HG02870 (cell line): Measurements from ENCODE around the gene VPS39.

ENCODE experiments used
- ATAC-seq: cut with Tn5 transposase; IDR thresholded peaks from one replicate; pipeline ENCODE4 v1.9.1; 2021; ENCODE audit warnings: mild to moderate bottlenecking, moderate library complexity; ENCODE audit not compliant: unreplicated experiment

Gene VPS39

DNA sequence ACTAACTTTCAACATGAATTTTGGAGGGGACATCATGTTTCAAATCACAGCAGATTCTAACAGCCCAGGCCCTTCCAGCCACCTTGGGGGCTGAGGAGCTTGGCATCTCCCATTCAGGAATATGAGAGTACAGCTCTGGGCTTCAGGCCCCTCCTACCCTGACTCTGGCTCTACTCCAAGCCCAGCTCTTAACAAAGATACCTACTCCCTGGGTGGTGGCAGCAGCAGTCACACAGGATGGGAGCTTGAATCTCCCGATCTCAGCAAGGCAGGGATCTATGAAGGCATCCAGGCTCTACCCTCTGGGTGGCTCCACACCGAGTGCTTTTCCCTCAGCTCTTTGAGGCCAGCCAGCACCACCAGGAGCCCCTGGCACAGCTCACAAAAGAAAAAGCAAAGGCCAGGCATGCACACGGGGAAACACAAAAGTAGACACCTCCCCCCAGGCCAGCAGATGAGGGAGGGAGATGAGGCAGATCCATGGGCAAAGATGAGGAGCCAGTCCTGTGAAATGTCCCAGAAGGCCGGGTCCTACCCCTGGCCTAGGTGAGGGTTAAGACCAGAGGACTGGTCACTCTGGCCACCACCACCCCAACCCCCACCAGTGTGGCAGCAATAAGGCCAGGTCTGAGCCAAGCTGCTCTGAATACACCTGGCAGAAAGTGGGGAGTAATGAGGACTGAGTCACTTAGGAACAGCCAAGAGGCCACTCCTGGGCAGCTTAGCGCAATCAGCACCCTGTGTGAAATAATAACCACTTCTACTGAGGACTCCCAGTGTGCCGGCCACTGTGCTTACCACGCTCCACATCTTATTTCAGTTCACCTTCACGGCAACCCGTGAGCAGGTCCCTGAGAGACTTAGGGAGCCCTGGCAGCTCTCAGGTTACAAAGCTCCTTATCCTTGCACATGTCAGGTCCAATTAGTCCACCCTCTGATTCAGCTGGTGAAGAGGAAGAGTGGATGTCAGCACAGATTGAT is 76.0 kb downstream of the VPS39 start:
- no peak for ATAC-seq

DNA sequence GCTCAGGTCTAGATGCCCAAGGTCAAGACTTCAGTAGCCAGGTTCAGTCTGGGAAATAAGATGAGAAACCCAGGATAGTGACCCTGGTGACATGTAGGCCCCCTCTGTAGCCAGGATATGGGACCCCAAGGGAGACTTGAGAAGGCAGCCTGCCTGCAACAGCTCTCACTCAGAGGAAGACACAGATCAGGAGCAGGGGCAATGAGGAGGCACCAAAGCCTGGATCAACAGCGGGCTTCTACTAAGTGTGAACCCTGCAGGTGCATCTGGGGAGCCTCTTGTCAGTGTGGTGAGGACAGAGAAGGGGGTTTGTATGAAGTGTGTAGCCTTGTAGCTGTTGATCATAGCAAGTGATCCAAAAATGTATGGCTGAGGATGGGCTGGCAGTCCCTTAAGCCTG is 77.1 kb downstream of the VPS39 start:
- no peak for ATAC-seq

DNA sequence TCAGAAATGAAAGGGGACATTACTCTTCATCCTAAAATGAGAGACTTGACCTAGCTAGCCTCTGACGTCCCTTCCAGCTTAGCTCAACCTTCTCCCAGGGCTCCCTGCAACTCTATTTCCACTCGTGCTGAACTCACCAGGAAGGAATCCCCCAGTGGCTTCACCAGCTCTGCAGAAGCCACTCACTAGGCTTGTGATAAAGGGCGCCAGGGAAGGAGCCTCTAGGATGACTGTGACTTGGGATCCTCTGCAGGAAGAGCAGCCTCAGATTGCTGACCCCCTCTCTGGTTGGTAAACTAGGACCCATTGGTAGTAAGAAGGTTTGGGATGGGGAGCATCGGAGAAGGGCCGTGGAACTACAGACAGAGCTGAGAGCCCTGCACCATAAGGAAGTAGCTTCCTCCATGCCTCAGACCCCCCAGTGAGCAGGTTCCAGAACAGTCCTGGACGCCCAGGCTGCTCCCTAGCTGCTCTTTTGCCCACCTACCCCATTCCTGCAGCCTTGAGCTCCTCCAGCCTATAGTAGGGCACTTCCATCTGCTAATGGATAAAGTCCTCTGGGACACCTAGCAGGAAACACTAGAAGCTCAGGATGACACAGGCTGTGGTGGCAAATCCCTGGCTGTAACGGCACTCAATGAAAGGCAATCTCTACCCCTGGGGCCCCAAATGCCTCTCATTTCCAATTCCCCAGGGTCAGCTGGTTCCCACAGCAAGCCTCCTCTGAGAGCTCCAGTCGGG is 77.7 kb downstream of the VPS39 start:
- ATAC-seq, result no peak

DNA sequence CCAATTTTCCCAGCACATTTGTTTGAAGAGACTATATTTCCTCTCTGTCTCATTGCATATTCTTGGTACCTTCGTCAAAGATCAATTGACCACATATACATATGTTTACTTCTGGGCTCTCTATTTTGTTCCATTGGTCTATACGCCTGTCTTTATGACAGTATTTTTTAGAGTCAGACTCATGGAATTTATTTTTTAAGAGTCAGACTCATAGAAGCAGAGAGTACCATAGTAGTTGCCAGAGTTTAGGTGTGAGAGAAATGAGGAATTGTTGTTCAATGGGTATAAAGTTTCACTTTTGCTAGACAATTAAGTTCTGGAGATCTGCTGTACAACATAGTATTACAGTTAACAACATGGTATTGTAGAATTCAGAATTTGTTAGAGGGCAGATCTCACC is 78.7 kb downstream of the VPS39 start:
- ATAC-seq, result no peak

DNA sequence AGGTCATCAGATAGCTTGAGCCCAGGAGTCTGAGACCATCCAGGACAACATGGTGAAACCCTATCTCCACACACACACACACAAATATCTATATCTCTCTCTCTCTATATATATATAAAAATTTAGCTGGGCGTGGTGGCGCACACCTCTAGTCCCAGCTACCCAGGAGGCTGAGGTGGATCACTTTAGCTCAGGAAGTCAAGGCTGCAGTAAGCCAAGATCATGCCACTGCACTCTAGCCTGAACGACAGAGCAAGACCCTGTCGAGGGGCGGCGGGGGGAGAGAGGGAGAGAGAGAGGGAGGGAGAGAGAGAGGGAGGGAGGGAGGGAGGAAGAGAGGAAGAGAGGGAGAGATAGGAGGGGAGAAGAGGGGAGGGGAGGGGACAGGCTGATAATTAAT is 79.6 kb downstream of the VPS39 start:
- ATAC-seq, result no peak

DNA sequence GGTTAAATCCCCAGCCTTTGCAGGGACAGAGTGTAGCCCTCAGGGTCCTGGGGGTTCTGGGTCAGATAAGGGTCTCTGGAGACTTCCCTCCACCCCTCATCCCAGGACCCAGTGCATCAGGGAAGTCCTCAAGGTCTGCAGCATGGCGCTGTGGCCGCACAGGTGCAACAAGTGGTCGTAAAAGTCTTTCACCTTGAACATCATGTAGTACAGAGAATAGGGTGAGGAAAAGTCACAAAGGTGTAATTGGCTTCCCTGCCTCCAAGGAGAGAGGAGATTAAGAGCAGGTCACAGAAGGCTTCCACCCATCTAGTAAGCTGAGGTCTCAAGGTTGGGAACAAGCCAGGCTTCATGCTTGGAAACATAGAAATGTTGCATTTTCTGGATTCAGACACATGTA is 84.6 kb downstream of the VPS39 start:
- ATAC-seq, result no peak

DNA sequence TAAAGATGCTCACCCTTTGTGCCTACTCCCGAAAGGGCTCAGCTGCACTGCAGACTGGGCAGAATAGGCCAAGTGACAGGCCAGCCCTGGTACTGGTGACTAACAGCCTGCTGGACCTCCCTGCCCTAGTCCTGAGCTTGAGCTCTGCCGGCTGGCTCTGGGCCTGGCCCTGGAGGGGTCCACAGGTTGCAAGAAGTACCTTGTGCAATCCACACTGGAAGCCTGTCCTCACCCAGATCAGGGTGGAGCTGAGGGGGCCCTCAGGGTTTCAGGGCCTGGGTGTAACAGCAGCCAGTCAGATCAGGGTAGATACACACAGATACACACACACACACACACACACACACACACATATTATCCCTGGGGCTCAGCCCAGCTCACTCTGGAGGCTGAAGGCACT is 86.4 kb downstream of the VPS39 start:
- no peak for ATAC-seq

DNA sequence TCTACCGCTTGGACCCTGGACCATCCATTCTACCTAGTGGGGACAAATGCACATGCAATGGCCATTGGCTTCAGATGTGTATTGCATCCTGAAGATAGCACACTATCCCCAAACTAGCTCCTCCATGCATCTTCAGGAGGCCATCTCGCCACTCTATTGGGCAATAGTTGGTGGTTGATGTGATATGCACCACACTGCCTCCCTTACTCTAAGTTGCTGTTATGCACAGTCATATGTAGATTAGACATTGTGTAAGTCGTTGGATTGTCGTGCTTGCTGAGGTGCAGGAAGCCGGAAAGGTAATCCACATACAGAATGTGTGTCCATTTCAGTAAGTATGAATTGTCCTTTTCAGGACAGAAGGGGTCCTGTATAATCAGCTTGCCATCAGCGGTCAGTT is 87.1 kb downstream of the VPS39 start:
- no peak for ATAC-seq

DNA sequence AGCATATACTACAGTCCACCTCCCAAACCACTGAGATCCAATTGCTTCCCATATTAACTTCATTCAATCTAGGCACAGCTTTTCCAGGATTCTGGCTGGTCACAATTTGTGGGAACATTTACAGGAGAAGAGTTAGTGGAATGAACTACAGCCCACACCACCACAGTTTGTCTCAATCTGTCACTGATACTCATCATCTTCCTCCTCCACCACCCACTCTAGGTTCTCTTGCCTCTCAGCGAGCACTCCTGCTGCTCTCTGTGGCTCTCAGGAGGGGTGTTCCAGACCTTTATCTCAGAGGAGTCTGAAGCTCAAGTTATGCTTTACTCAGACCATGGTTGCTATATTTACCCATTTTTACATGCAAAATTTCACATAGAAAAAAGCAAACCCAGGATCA is 87.8 kb downstream of the VPS39 start:
- ATAC-seq, result no peak

DNA sequence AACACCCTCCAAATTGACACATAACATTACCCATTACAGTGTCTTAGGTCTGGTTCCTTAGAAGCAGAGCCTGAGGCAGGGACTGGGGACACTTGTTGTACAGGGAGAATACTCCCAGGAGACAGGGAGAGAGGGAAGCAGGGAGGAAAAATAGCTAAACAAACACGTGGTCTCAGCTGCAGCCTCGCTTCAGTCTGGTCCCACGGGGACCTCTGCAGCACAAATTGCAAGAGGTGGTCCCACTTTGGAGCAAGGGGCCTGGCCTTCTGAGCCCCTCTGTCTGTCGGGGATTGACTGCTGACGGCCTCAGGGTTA is 88.7 kb downstream of the VPS39 start:
- ATAC-seq, result no peak

DNA sequence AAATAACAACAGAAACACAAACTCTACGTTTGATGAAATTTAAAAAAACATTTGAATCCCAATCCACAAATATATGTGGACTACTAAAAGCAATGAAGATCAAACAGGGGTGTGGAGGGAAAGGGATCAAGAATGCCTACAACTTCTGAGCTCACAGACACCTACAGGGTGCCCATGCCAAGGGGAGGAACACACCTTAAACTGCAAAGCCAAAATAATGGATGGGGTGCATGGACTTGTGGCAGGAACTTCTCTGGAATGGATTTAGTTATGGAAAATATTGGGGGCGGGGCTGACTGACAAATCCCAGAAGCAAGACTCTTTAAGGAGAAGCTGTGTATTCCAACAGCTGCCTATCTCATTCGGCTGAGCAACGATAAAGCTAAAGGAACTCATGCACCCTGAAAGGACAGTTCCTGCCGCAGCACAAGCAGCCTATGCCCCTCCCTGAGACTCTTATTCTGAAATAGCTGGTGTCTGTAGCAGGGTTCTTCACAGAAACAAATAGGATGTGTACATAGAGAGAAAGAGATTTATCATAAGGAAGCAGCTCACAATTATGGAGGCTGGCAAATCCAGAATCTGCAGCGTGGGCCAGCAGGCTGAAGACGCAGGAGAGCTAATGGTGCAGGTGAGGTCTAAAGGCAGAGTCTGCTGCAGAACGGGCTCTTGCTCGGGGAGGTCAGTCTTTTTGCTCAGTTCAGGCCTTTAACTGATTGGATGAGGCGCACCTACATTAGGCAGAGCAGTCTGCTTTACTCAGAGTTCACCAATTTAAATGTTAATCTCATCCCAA is 89.3 kb downstream of the VPS39 start:
- ATAC-seq, result no peak

DNA sequence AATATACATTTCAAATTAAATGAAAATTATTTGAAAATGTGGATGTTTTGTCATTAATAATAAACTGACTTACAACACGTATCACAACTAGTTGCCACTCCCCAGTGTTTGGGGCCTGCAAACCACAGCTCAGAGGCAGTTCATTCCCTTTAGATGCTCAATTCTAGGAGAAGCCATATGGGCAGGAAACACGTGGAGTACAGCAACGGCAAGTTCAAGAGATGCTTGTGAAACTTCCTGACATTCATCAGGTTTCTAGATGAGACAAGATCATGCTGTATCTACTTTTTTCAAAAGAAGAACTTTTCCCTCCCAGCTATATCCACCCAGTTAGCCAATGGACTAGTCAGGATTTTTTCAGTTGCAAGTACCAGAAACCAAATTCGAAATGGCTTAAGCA is 96.2 kb downstream of the VPS39 start:
- no peak for ATAC-seq

DNA sequence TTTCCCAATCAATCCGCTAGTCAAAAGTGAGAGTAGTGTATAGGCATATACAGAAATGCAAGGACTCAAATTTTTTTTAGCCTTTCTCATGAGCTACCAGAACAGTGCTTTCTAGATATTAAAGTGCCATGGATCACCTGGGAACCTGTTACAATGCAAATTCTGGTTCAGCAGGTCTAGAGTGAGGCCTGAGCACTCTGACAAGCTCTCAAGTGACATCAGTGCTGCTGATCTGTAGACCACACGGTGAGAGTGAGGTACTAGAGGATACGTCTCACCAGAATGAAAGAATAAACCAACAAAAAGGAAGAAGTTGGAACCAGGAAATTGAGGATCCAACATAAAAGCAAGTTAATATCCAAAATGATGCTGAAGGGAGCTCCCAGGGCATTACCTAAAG is 97.7 kb downstream of the VPS39 start:
- no peak for ATAC-seq

DNA sequence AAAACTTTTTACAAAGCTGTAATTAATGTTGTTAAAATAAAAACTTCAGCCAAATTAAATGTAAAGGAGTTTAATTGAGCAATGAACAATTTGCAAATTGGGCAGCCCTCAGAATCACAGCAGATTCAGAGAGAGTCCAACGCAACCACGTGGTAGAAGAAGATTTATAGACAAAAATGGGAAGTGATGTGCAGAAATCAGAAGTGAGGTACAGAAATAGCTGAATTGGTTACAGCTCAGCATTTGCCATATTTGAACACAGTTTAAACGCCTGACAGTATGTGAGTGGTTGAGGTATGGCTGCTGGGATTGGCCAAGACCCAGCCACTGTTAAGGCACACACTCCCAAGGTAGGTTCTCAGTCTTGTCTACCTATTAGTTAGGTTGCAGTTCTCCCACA is 99.3 kb downstream of the VPS39 start:
- no peak for ATAC-seq
